Measurements from ENCODE around the gene MACROD2.

- TF ChIP-seq, protein P1, sequence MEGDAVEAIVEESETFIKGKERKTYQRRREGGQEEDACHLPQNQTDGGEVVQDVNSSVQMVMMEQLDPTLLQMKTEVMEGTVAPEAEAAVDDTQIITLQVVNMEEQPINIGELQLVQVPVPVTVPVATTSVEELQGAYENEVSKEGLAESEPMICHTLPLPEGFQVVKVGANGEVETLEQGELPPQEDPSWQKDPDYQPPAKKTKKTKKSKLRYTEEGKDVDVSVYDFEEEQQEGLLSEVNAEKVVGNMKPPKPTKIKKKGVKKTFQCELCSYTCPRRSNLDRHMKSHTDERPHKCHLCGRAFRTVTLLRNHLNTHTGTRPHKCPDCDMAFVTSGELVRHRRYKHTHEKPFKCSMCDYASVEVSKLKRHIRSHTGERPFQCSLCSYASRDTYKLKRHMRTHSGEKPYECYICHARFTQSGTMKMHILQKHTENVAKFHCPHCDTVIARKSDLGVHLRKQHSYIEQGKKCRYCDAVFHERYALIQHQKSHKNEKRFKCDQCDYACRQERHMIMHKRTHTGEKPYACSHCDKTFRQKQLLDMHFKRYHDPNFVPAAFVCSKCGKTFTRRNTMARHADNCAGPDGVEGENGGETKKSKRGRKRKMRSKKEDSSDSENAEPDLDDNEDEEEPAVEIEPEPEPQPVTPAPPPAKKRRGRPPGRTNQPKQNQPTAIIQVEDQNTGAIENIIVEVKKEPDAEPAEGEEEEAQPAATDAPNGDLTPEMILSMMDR (conservative IDR thresholded peaks at IDR 0.05; ENCODE audit: low read depth, low read length): no peak
- no peak for TF ChIP-seq EZH2 (IDR thresholded peaks at IDR 0.05; ENCODE audit: borderline replicate concordance, low read depth, low read length, poor library complexity, severe bottlenecking)
Observed at GRCh38 chr20:14966808-14967207, 971.5 kb downstream of the MACROD2 start.
